ENCODE results near the gene AVPR2. TPM values are rescaled to one million over a fixed set of nuclear protein-coding genes. Genes with fewer than 3 reads are reported as not detected.

AVPR2 gene
- total RNA-seq, 4 donors from 2014 or later, result 1.1 to 2.8 (median 2.6) TPM; not detected in 1

DNA sequence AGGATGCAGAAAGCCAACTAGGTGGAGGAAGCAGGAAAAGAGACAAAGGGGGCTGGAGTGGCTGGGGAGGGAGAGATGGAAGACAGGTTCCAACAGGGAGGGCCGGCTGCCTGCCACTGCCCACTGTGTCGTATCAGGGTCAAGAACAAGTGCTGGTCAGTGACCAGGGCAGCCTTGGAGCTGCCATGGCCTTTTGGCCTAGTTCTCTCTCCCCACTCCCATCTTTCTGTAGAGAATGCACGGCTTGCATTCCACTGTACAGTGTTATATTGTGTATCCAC lies 30.4 kb upstream of the AVPR2 start:
- WGBS, 2 donors, result 33% methylated on average over 3 of the region's 3 CpGs; no CpG with 5 or more reads in 1 of the 2 donors
- intact Hi-C loops (cut with DNase I), result loop anchor here (10.0 kb wide), 1 partner anchor 61 kb away; the partner anchor contains the start of gene NAA10
- Histone ChIP-seq H3K9me3 (no peaks in the 10 kb centered on the region), H3K27me3 (no peaks in the 10 kb centered on the region), H3K36me3 (no peaks in the 10 kb centered on the region), H3K27ac (no peak overlapping the region), H3K4me3 (replicated peaks in 1 of 3) (no peak overlapping the region), H3K4me1 (no peaks in the 10 kb centered on the region)
- DNase-seq, result no peak
- TF ChIP-seq POLR2A (IDR thresholded peaks at IDR 0.05), result no peak
- TF ChIP-seq, protein P1, sequence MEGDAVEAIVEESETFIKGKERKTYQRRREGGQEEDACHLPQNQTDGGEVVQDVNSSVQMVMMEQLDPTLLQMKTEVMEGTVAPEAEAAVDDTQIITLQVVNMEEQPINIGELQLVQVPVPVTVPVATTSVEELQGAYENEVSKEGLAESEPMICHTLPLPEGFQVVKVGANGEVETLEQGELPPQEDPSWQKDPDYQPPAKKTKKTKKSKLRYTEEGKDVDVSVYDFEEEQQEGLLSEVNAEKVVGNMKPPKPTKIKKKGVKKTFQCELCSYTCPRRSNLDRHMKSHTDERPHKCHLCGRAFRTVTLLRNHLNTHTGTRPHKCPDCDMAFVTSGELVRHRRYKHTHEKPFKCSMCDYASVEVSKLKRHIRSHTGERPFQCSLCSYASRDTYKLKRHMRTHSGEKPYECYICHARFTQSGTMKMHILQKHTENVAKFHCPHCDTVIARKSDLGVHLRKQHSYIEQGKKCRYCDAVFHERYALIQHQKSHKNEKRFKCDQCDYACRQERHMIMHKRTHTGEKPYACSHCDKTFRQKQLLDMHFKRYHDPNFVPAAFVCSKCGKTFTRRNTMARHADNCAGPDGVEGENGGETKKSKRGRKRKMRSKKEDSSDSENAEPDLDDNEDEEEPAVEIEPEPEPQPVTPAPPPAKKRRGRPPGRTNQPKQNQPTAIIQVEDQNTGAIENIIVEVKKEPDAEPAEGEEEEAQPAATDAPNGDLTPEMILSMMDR (IDR thresholded peaks at IDR 0.05), result no peak

DNA sequence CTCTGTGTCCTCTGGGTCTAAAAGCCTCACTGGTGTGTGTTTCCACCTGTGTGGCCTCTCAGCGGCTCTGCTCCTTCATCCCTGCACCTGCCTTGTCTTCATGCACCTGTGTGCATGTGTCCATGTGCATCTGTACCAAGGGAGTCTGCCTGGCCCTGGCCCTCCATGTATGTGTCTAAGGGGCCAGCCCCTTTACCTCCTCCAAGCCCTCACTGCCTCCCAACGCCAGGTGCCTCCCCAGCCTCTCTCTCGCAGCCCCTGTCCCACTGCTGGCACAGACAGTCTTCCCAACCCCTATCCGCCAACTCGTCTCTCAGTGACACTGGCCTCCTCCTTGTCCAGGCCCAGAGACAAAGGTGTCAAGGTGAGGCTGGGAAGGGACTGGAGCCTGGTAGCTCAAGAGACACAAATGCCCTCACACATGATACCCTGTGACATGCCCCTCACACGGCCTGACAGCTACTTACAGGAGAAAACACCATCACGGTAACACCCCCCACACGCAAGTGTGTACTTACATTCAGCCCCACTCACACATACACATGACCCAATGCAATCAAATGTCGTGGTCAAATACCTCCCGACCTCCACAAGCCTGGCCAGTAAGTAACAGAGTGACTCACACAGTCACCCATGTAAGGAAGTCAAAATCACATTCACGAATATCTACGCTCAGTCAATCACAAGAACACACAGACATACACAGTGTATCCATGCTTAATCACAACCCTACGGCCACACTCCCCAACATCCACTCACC lies 29.9 kb upstream of the AVPR2 start:
- Histone ChIP-seq H3K4me3 (replicated peaks in 1 of 3) (no peak overlapping the region), H3K27ac (no peak overlapping the region), H3K27me3 (no peaks in the 10 kb centered on the region), H3K9me3 (no peaks in the 10 kb centered on the region), H3K36me3 (no peaks in the 10 kb centered on the region), H3K4me1 (no peaks in the 10 kb centered on the region)
- 81 to 91% methylated on average over 11 to 12 of the region's 13 CpGs for WGBS, 2 donors
- TF ChIP-seq, protein P1 (IDR thresholded peaks at IDR 0.05), result no peak
- intact Hi-C loops (cut with DNase I), result loop anchor here (10.0 kb wide), 1 partner anchor 60 kb away; the partner anchor contains the start of gene NAA10
- no peak for DNase-seq

DNA sequence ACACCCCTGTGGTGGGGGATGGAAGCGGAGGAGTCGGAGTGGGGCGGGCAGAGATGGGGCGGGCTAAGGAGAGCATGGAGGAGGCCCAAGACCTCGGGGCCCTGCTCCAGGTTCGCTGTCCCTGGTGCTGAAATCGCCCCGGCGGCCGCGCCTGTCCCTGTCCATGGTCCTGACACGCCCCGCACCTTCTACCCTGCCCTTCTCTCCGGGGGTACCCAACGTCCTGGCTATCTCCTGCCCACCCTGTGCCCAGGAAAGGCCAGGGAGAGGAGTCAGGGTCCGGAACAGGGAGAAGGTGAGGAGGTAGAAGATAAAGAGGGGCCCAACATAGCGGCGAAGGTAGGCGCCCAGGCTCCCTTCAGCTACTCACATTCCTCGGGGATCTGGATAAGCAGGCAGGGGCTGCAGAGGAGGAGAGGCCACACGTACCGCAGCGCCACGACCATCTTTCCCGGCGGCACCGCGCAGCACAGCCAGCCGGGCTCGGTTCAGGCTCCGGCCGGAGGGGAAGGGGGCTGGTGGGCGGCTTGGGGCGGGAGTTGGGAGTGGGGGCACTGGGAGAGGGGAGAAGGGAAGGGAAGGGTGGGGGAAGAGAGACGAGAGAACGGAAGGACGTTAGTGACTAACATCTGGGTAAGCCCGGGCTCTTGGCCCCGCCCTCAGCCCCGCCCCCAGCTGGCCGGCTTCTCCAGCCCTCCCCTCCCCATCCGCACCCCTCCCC lies 28.9 kb upstream of the AVPR2 start:
- DNase-seq, result peak; percentile 44 to 49
- no peaks in the 10 kb centered on the region for H3K36me3 ChIP-seq
- no peaks in the 10 kb centered on the region for H3K4me1 ChIP-seq
- H3K4me3 ChIP-seq (replicated peaks in 1 of 3), result no peak overlapping the region
- no peaks in the 10 kb centered on the region for H3K27me3 ChIP-seq
- intact Hi-C loops (cut with DNase I), result loop anchor here (10.0 kb wide), 1 partner anchor 59 kb away; the partner anchor contains the start of gene NAA10
- WGBS, 2 donors, result 1 to 7% methylated on average over 3 to 15 of the region's 42 CpGs
- H3K9me3 ChIP-seq, result no peaks in the 10 kb centered on the region
- TF ChIP-seq, protein P1 (IDR thresholded peaks at IDR 0.05), result no peak
- no peak for TF ChIP-seq POLR2A (IDR thresholded peaks at IDR 0.05)
- H3K27ac ChIP-seq, result no peak overlapping the region

DNA sequence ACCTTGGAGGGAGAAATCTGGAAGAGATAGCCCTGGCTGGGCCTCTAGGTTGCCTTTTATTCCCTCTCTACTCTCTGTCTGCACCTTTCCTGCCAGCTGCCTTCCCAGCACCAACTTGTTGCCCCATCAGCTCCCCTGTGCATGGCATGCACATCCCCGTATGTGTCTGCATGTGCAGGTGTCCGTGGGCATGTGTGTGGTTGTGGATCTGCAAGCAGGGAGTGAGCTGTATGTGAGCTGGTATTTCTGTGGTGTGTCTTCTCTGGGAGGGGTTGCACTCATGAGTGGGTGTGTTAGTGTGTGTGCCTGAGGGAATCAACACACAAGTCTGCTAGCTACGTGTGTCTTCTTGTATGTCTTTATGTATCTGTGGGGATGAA lies 28.4 kb upstream of the AVPR2 start:
- H3K4me1 ChIP-seq, result no peaks in the 10 kb centered on the region
- DNase-seq, result no peak
- TF ChIP-seq, protein P1 (IDR thresholded peaks at IDR 0.05), result no peak
- TF ChIP-seq POLR2A (IDR thresholded peaks at IDR 0.05), result no peak
- H3K27ac ChIP-seq, result no peak overlapping the region
- no peak overlapping the region for H3K4me3 ChIP-seq (replicated peaks in 1 of 3)
- H3K36me3 ChIP-seq, result no peaks in the 10 kb centered on the region
- intact Hi-C loops (cut with DNase I), result loop anchor here (10.0 kb wide), 1 partner anchor 59 kb away; the partner anchor contains the start of gene NAA10
- WGBS, 2 donors, result 47 to 79% methylated on average over 2 to 3 of the region's 3 CpGs
- no peaks in the 10 kb centered on the region for H3K27me3 ChIP-seq
- H3K9me3 ChIP-seq, result no peaks in the 10 kb centered on the region
